ENCODE data around the gene GNG3.
"Not testable (repeated sequence)": the region's sequence is repeated elsewhere in the genome, so short reads cannot be mapped to it uniquely, and the experiment has no call there.

The GNG3 gene

DNA sequence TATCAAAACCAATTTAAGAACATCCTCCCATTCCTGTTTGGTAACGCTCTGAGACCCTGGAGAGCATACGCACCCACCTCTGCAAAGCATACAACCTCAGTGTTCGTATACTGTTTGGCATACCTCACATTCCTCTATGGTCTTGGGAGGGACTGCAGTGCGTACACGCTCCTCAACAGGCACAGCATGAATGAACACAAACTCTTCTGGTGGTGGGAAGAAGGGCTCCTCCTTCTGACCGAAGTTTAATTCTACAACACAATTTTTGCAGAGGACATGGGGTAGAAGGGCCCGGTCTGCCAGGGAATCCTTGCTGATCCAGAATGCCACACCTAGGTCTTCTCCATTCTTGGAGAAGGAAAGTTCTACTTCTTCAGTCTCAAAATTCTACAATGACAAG, 14.5 kb downstream of the GNG3 start:
- DNase-seq = no peak

DNA sequence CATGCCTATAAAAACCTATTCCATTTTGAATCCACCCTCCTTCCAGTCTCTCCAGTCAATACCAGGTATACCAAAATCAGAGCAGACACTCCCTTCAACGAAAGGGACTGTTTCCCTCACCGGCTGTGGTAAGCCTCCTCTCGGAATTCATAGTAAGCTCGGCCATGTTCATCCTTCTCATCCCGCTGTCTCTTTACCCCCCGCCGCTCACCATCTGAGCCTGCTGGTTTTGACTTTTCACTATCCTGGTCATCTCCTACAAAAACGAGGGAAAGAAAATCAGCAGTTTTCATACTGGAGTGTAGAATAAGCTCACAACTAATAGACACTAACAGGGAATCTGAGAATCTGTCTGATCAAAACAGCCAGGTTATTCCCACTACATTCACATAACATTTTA, 16.7 kb downstream of the GNG3 start:
- no peak for DNase-seq

DNA sequence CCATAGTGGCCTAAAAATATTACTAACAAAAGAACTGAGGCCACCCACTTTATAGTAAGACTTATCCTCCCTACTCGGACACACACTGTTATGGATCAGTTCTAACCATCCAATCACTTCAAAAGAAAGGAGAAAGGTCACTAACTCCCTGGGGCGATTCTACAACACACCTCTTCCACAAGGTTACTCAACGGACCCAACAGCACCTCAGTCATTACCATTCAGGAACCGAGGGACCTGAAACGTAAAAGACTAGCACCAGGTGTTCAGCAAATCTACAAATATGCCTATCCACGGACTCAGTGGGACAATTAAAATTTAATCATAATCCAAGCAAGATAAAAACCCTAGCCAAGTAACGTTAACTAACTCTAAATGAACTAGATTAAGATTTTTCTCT, 18.2 kb downstream of the GNG3 start:
- DNase-seq = no peak

- DNase-seq = no peak
Measured at GRCh38 chr11:62726156-62726914, 18.9 kb downstream of the GNG3 start.

DNA sequence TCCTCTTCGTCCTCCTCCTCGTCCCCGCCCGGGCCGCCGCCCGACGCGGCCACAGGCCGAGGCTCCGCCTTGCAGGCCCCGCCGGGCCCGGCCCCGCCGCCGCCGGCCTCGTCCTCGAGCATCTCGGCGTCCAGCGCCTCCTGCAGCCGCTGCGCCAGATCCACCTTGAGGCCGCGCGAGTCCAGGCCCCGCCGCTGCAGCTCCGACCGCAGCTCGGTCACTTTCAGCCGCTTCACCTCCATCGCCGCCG, 19.4 kb downstream of the GNG3 start:
- DNase-seq = no peak

GRCh38 chr11:62727165-62727871, 19.8 kb downstream of the GNG3 start, which contains the start of gene HNRNPUL2:
Gene HNRNPUL2, minus strand, starts transcription at chr11:62727457. Its CDS starts 301 bp downstream, at chr11:62727156.
- peak; percentile 99 for DNase-seq

- DNase-seq = no peak
Measured at GRCh38 chr11:62727872-62728170, 20.3 kb downstream of the GNG3 start.

DNA sequence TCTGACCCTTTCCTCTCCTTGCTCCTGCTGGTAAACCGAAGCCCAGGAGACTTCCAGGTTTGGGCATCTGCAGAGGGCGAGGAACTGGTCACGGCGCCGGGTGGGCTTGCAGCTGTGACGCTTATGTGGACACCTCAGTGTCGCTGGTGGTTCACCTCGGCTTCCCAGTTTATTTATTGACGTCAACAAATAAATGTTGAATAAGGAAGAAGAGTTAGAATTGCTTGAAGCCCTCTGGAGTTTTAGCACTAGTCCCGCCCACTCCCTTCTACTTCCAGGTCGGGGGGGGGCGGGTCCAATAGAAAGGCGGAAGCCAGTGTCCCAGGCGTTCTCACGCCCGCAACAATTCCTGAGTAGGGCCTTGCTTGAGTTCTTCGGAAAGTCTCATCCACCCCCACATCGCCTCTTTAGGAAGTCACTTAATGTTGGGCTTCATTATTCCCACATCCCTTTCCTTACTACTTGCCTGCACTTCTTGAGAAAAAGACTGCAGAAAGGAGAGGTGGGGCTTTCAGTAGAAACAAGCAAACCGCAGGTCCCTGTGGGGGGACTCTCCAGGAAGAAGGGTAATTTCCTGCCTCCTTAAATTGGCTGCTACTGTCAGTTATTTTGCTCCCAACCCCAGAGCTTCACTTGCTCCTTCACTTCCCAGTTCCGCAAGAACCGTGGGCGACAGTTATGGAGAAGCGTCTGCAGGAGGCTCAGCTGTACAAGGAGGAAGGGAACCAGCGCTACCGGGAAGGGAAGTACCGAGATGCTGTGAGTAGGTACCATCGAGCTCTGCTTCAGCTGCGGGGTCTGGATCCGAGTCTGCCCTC, 20.9 kb downstream of the GNG3 start, which contains the start of gene TTC9C:
TSS of gene TTC9C (plus strand) at position 316 of the 818 bp plus-strand sequence. CDS start at position 679, 363 bp downstream.
- peak; percentile 37 for DNase-seq

DNA sequence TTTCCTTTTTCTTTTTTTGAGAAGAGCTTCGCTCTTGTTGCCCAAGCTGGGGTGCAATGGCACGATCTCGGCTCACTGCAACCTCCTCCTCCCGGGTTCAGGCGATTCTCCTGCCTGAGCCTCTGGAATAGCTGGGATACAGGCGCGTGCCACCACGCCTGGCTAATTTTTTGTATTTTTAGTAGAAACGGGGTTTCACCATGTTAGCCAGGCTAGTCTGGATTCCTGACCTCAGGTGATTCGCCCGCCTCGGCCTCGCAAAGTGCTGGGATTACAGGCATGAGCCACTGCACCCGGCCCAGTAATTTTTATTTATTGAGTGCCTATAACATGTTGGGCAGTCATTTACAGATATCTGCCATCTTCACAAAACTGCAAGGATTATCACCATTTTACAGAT, 22.6 kb downstream of the GNG3 start:
- DNase-seq = not testable (repeated sequence)

DNA sequence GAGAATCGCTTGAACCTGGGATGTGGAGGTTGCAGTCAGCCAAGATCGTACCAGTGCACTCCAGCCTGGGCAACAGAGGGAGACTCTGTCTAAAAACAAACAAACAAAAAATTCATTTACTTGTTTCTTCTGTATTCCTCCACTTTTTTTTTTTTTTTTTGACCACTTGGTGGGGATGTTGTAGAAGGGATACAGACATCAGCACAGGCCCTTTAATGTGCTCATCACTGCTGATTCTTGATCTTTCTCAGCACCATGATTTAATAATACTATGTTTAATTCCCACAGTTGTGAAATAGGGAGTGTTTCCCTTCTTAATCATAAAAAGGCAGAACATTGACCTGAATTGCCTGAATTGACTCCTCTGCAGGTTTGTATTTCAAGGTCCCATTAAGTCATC, 25.4 kb downstream of the GNG3 start:
- no peak for DNase-seq

DNA sequence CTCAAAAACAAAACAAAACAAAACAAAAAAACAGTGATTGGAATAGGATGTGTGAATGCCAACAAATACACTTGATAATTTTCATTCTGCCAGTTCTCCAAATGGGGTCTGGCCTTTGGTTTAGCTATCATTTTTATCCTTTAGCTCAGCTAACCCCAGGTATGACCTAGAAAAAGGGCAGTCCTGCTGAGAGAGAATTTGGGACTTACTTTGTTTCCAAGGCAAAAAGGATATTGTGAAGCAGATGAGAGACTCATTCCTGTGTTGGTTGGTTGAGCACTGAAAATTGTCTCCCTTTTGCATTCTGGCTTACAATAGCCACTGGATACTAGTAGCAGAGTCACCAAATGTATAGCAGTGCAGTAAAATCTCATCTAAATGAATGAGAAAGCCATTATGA, 29.7 kb downstream of the GNG3 start:
- DNase-seq = no peak

DNA sequence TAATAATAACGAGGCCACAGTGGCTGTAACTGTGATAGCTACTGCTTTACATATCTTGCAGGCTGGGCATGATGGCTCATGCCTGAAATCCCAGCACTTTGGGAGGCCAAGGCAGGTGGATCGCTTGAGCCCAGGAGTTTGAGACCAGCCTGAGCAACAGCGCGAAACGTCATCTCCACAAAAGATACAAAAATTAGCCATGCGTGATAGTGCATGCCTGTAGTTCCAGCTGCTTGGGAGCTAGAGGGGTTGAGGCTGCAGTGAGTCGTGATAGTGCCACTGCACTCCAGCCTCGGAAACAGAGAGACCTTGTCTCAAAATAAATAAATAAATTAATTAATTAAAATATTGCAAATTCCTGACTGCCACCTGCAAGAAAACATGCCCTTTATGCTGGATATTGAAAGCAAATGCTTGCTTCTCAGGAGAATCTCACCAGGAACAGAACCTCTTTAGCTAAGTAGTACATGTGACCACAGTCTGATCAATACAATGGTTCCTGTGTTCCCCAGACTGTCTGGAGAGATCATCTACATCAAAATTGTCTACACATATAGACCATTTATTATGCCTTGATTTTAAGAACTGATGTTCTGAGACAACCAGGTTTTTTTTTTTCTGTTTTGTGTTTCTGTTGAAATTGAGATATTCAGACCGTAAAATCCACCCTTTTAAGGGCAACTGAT, 40.1 kb downstream of the GNG3 start:
- no peak for DNase-seq

- not testable (repeated sequence) for DNase-seq
Measured at GRCh38 chr11:62749931-62750330, 42.5 kb downstream of the GNG3 start.

GRCh38 chr11:62752177-62752785, 44.8 kb downstream of the GNG3 start:
- no peak for DNase-seq

GRCh38 chr11:62752994-62753735, 45.7 kb downstream of the GNG3 start:
- DNase-seq = no peak

DNA sequence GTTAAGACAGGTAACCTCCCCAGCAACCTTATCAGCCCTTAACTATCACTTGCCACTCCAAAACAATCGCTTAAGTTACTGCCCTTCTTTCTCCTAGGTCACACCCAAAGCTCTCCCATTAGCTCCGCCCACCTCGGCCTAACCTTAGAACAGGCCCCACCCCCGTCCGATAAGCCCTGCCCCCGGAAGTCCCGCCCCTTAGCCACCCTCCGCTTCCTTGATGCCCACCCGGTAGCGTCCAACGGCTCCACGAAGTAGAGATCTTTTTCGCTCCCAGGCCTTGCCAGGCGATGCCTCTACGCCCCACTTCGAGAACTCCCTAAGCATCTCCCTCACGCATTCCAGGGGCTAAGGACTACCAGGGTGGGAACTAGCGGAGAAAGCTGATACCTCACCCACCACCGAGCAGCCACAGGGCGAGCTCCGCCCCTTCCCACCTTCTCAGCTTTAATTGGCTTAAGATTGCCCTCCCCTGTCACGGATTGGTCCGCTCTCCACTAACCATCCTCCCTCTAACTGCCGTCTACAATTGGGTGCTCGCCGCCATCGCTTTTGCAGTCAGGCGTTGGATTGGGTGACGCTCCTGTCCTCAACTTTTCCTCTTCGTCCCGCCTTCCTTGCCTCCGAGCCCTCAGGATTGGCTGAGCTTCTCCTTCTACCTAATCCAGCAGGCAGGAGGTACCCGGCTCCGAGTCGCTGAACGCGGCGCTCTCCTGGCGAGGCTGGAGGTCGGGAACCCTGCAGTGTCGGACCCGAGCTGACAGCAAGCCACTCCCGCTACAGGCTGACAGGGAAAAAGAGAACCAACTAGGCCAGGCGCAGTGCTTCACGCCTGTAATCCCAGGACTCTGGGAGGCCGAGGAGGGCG, 46.5 kb downstream of the GNG3 start, which contains the start of gene ZBTB3:
TSS of gene ZBTB3 (minus strand) at position 425 of the 868 bp plus-strand sequence. CDS start 496 bp downstream, outside the sequence.
- DNase-seq = peak; percentile 69

DNA sequence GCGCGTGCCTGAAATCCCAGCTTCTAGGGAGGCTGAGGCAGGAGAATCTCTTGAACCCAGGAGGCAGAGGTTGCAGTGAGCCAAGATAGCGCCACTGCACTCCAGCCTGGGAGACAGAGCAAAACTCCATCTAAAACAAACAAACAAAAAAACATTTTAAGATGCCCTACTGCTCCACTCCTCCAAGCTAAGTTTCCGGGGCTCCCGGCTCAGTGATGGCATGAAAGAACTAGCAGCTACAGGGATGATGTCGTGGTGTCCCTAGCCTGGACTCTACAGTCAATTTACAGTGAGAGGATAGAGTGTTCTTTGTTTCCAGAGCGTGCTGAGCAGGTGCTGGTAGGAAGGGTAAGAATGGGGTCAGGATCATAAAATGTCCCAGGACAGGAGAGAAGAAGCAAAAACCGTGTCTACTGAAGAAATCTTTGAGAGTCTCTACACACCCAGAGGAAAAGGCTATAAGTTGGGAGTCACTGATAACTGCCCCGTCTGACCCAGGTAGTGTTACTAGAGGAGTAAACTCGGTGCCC, 47.7 kb downstream of the GNG3 start:
- DNase-seq = no peak

- DNase-seq = no peak
Measured at GRCh38 chr11:62757846-62758788, 50.6 kb downstream of the GNG3 start.

All from activated gamma-delta T cell (primary cell).